Fibroblast of pulmonary artery (primary cell): Measurements from ENCODE around the gene APP.
A peak's percentile ranks its signal among the peaks of the same experiment; 100 is the strongest.

Experiments used
- DNase-seq: peaks from one replicate; pipeline ENCODE4 v3.0.0-alpha.2; 2010; ENCODE audit warnings: low read depth
- H3K4me3 ChIP-seq: replicated peaks from 2 replicates; pipeline ENCODE4 v1.5.1; 2011; ENCODE audit warnings: low read depth, mild to moderate bottlenecking, control low read depth, low read length, moderate library complexity
- CTCF ChIP-seq: IDR thresholded peaks from 2 replicates; pipeline ENCODE4 v1.5.1; 2011; ENCODE audit warnings: mild to moderate bottlenecking, control low read depth, low read length, inconsistent platforms; ENCODE audit errors: missing control alignments

Gene APP

DNA sequence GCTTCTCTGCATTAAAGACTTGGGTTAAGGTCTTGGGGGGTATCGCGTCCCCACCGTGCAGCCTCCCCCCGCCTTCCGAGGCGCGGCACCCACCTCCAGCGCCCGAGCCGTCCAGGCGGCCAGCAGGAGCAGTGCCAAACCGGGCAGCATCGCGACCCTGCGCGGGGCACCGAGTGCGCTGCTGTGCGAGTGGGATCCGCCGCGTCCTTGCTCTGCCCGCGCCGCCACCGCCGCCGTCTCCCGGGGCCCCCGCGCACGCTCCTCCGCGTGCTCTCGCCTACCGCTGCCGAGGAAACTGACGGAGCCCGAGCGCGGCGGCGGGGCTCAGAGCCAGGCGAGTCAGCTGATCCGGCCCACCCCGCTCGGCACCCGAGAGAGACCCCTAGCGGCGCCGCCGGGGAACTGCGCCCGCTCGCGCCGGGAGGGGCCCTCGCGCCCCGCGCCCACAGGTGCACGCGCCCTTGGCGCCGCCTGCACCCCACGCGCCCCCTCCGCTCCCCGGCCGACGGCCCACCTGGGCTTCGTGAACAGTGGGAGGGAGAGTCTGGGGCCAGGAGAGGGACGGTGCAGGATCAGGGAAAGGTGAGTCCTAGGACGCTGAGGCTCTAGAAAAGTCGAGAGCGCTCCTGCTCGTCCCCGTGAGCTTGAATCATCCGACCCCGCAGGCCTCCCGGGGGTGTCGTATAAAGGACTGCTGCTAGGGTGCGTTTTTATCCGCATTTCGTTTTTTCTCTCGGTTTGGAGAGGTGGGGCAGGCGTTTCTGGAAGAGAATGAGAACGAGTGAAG lies at the start of gene APP:
Gene APP, minus strand, starts transcription at position 300 of the 787 bp plus-strand sequence. Its CDS starts 150 bp downstream, at position 150.
- H3K4me3 ChIP-seq: peak within 1 kb of the TSS; percentile 90
- peak; percentile 76 for DNase-seq
- TF ChIP-seq CTCF: peak; percentile 37

DNA sequence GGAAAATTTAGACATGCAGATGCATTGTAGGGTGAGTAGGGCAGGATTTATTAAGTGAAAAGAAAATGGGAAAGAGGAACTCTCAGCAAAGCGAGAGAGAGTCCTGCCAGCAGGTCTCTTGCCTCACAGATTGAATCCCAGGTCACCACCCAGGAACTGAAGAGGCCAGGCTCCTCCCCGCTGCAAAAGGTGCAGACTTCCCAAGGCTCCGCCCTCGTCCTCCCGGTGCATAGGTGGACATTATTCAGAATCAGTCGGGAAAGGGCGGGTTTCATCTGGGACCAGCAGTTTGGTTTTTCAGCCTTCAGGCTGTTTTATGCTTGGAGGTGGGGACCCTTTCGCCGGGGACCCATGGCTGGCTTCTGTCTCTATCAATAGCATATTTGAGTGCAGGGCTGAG lies 41.6 kb upstream of the APP start:
- DNase-seq: no peak
- TF ChIP-seq CTCF: no peak
- no peak overlapping the region for H3K4me3 ChIP-seq

DNA sequence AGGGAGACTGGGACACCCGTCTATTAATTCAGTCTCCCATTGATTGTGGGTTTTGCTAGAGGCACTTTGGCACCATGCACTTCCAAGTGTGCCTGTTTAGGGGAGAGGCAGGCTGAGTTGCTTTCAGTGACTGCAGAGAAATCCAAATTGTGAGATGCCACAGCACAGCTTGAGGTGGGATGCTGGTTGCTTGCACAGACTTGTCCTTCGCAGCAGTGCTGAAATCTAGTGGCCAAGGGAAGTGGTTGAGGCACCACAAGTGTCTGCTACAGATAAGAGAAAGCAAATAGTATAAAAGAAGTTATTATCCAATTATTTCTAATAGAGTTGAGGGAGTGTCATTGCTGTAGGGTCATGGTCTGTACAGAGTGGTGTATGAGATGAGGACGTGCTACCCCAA lies 40.0 kb upstream of the APP start:
- no peak for TF ChIP-seq CTCF
- no peak overlapping the region for H3K4me3 ChIP-seq
- DNase-seq: no peak

- TF ChIP-seq CTCF: no peak
- DNase-seq: no peak
- no peak overlapping the region for H3K4me3 ChIP-seq
These were observed 36.5 kb upstream of the APP start for GRCh38 chr21:26207021-26207420.

GRCh38 chr21:26199456-26199855 lies 28.9 kb upstream of the APP start:
- no peak for TF ChIP-seq CTCF
- peak; percentile 18 for DNase-seq
- no peak overlapping the region for H3K4me3 ChIP-seq

- DNase-seq: no peak
- no peak overlapping the region for H3K4me3 ChIP-seq
- TF ChIP-seq CTCF: no peak
These were observed 25.1 kb upstream of the APP start for GRCh38 chr21:26195708-26196107.

- H3K4me3 ChIP-seq: no peak overlapping the region
- TF ChIP-seq CTCF: no peak
- peak; percentile 10 for DNase-seq
These were observed 24.3 kb upstream of the APP start for GRCh38 chr21:26194811-26195251.
